HEK293 (cell line): ENCODE measurements around the gene GLG1.

ENCODE experiments used
- CTCF ChIA-PET: fragments of 350-600 bp; formaldehyde crosslinking; extraction: SDS; loops from one replicate; lab custom pipeline; 2021; ENCODE audit warnings: antibody characterized with exemption; lab: Yijun Ruan, JAX
- POLR2A ChIA-PET: fragments of 300-600 bp; formaldehyde crosslinking; extraction: SDS; loops from one replicate; lab custom pipeline; 2020; ENCODE audit warnings: antibody characterized with exemption, inconsistent platforms; lab: Yijun Ruan, JAX
- H3K27ac ChIP-seq: fragments of 200-500 bp; sonication (Bioruptor generic); 2 replicates; pipeline ENCODE4 v1.5.1; 2014; ENCODE audit warnings: low read depth, low read length, control low read depth, inconsistent platforms; ENCODE audit errors: extremely low read depth
- H3K36me3 ChIP-seq, 2 experiments: fragments of 200-500 bp in 1 of 2; sonication (Bioruptor generic) in 1 of 2; 1 replicate in 1 of 2; 2 replicates in 1 of 2; pipeline ENCODE4 v1.5.1; 2014 to 2017; ENCODE audit warnings: inconsistent platforms in 2 of 2, low read length in 2 of 2; ENCODE audit not compliant: control insufficient read depth in 2 of 2, insufficient read depth in 1 of 2
- H3K4me1 ChIP-seq: fragments of 200-500 bp; sonication (Bioruptor generic); 2 replicates; pipeline ENCODE4 v1.5.1; 2014; ENCODE audit warnings: mild to moderate bottlenecking, low read length, inconsistent platforms; ENCODE audit not compliant: control insufficient read depth, insufficient read depth
- H3K4me3 ChIP-seq: 2 replicates; pipeline ENCODE4 v1.5.1; 2011; ENCODE audit warnings: low read depth, mild to moderate bottlenecking, control low read depth, low read length, moderate library complexity
- H3K9me3 ChIP-seq: fragments of 200-500 bp; sonication (Bioruptor generic); 2 replicates; pipeline ENCODE4 v1.5.1; 2014; ENCODE audit warnings: low read depth, low read length, inconsistent platforms; ENCODE audit not compliant: control insufficient read depth, insufficient read depth
- KLF10 ChIP-seq: fragments of 450-650 bp; IDR thresholded peaks from 2 replicates; pipeline ENCODE4 v1.5.1; 2018; ENCODE audit warnings: missing biosample characterization, mild to moderate bottlenecking, missing genetic modification characterization
- KLF16 ChIP-seq: fragments of 450-650 bp; formaldehyde crosslinking; IDR thresholded peaks from 2 replicates; pipeline ENCODE4 v1.5.1; 2017; ENCODE audit warnings: missing biosample characterization, missing genetic modification characterization
- PRDM1 ChIP-seq: fragments of 450-650 bp; formaldehyde crosslinking; IDR thresholded peaks from 2 replicates; pipeline ENCODE4; 2016; ENCODE audit warnings: missing biosample characterization, missing genetic modification characterization
- TRIM28 ChIP-seq: IDR thresholded peaks from 2 replicates; pipeline ENCODE4 v1.6.1; 2011; ENCODE audit warnings: low read length, control low read depth, borderline replicate concordance
- ZFP3 ChIP-seq: fragments of 450-650 bp; formaldehyde crosslinking; IDR thresholded peaks from 2 replicates; pipeline ENCODE4 v1.5.1; 2016; ENCODE audit warnings: low read depth, missing biosample characterization, missing genetic modification characterization
- ZFP37 ChIP-seq: fragments of 450-650 bp; formaldehyde crosslinking; IDR thresholded peaks from 2 replicates; pipeline ENCODE4 v1.5.1; 2016; ENCODE audit warnings: missing biosample characterization, missing genetic modification characterization
- ZNF114 ChIP-seq: fragments of 450-650 bp; formaldehyde crosslinking; IDR thresholded peaks from 2 replicates; pipeline ENCODE4 v1.5.0; 2017; ENCODE audit warnings: missing biosample characterization, missing genetic modification characterization
- ZNF140 ChIP-seq: fragments of 450-650 bp; formaldehyde crosslinking; IDR thresholded peaks from 2 replicates; pipeline ENCODE4 v1.5.1; 2016; ENCODE audit warnings: missing biosample characterization, missing genetic modification characterization
- ZNF19 ChIP-seq: fragments of 450-650 bp; formaldehyde crosslinking; IDR thresholded peaks from 2 replicates; pipeline ENCODE4; 2016; ENCODE audit warnings: missing biosample characterization, missing genetic modification characterization, low read depth
- ZNF221 ChIP-seq: fragments of 450-650 bp; formaldehyde crosslinking; IDR thresholded peaks from 2 replicates; pipeline ENCODE4 v1.5.1; 2017; ENCODE audit warnings: missing biosample characterization, missing genetic modification characterization, borderline replicate concordance
- ZNF266 ChIP-seq: fragments of 450-650 bp; formaldehyde crosslinking; IDR thresholded peaks from 2 replicates; pipeline ENCODE4 v1.5.1; 2016; ENCODE audit warnings: missing biosample characterization, missing genetic modification characterization, low read depth
- ZNF37A ChIP-seq: fragments of 450-650 bp; IDR thresholded peaks from 2 replicates; pipeline ENCODE4 v1.5.1; 2018; ENCODE audit warnings: missing biosample characterization, missing genetic modification characterization
- ZNF501 ChIP-seq: fragments of 450-650 bp; formaldehyde crosslinking; IDR thresholded peaks from 2 replicates; pipeline ENCODE4 v1.5.1; 2016; ENCODE audit warnings: missing biosample characterization, missing genetic modification characterization
- ZNF521 ChIP-seq: fragments of 450-650 bp; formaldehyde crosslinking; IDR thresholded peaks from 2 replicates; pipeline ENCODE4 v1.5.1; 2017; ENCODE audit warnings: missing biosample characterization, mild to moderate bottlenecking, missing genetic modification characterization
- ZNF544 ChIP-seq: fragments of 450-650 bp; formaldehyde crosslinking; IDR thresholded peaks from 2 replicates; pipeline ENCODE4 v1.5.0; 2017; ENCODE audit warnings: missing biosample characterization, missing genetic modification characterization
- ZNF585B ChIP-seq: fragments of 450-650 bp; formaldehyde crosslinking; IDR thresholded peaks from 2 replicates; pipeline ENCODE4 v1.5.1; 2016; ENCODE audit warnings: missing biosample characterization, missing genetic modification characterization
- ZNF623 ChIP-seq: fragments of 450-650 bp; formaldehyde crosslinking; IDR thresholded peaks from 2 replicates; pipeline ENCODE4 v1.5.1; 2016; ENCODE audit warnings: missing biosample characterization, missing genetic modification characterization
- ZSCAN18 ChIP-seq: fragments of 450-650 bp; formaldehyde crosslinking; IDR thresholded peaks from 2 replicates; pipeline ENCODE4 v1.5.1; 2016; ENCODE audit warnings: missing biosample characterization, missing genetic modification characterization
- TF ChIP-seq, protein P1 (sequence below): fragments of 450-650 bp; formaldehyde crosslinking; IDR thresholded peaks from 2 replicates; pipeline ENCODE4 v1.5.1; 2016; ENCODE audit warnings: missing biosample characterization, missing genetic modification characterization, borderline replicate concordance

The GLG1 gene

GRCh38 chr16:74650966-74651567 lies 44.2 kb upstream of the GLG1 start (continued):
- TF ChIP-seq, protein P1, sequence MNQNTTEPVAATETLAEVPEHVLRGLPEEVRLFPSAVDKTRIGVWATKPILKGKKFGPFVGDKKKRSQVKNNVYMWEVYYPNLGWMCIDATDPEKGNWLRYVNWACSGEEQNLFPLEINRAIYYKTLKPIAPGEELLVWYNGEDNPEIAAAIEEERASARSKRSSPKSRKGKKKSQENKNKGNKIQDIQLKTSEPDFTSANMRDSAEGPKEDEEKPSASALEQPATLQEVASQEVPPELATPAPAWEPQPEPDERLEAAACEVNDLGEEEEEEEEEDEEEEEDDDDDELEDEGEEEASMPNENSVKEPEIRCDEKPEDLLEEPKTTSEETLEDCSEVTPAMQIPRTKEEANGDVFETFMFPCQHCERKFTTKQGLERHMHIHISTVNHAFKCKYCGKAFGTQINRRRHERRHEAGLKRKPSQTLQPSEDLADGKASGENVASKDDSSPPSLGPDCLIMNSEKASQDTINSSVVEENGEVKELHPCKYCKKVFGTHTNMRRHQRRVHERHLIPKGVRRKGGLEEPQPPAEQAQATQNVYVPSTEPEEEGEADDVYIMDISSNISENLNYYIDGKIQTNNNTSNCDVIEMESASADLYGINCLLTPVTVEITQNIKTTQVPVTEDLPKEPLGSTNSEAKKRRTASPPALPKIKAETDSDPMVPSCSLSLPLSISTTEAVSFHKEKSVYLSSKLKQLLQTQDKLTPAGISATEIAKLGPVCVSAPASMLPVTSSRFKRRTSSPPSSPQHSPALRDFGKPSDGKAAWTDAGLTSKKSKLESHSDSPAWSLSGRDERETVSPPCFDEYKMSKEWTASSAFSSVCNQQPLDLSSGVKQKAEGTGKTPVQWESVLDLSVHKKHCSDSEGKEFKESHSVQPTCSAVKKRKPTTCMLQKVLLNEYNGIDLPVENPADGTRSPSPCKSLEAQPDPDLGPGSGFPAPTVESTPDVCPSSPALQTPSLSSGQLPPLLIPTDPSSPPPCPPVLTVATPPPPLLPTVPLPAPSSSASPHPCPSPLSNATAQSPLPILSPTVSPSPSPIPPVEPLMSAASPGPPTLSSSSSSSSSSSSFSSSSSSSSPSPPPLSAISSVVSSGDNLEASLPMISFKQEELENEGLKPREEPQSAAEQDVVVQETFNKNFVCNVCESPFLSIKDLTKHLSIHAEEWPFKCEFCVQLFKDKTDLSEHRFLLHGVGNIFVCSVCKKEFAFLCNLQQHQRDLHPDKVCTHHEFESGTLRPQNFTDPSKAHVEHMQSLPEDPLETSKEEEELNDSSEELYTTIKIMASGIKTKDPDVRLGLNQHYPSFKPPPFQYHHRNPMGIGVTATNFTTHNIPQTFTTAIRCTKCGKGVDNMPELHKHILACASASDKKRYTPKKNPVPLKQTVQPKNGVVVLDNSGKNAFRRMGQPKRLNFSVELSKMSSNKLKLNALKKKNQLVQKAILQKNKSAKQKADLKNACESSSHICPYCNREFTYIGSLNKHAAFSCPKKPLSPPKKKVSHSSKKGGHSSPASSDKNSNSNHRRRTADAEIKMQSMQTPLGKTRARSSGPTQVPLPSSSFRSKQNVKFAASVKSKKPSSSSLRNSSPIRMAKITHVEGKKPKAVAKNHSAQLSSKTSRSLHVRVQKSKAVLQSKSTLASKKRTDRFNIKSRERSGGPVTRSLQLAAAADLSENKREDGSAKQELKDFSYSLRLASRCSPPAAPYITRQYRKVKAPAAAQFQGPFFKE (tag by site-specific recombination): no peak

DNA sequence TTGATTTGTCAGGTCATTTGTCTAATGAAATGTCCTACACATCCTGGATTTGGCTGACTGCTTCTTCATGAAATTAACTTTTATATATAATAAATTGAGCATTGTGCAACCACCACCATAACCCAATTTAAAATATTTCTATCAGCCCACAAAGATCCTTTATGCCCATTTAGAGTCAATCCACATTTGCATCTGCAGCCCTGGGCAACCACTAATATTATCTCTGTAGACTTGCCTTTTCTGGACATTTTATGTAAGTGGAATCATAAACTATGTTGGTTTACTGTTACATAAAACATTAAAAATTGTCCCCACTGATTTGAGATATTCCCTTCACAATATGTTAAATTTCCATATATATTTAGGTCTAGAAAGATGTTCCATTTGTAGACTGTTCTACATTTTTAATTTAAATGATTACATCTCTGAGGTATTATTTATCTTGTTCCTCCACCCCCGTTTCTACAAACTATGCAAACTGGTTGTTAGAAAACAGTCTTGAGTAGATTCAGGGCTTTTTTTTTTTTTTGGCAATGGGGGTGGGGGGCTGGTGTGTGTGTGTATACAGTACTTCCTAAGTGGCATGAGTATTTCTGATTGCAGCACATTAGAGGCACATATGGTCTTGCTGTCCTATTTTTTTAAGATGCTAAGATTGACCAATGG lies 43.1 kb upstream of the GLG1 start:
- ChIA-PET POLR2A (no interaction called here), CTCF (interaction anchor here (1.0 kb wide), 1 partner anchor 12 kb away, joined by 4 read pairs; no protein-coding TSS in a partner anchor)
- Histone ChIP-seq H3K9me3 (no peaks in the 10 kb centered on the region), H3K4me1 (no peaks in the 10 kb centered on the region), H3K36me3 (peaks cover 76 to 95% of the 10 kb centered on the region in 2 experiments), H3K4me3 (no peak overlapping the region)
- no peak for TF ChIP-seq ZNF585B (tag by site-specific recombination)
- TF ChIP-seq ZNF501: no peak
- TF ChIP-seq ZNF37A: no peak
- no peak for TF ChIP-seq PRDM1
- no peak for TF ChIP-seq ZNF140 (tag by site-specific recombination)
- TF ChIP-seq ZNF114 (tag by site-specific recombination): no peak
- TF ChIP-seq ZNF221 (tag by site-specific recombination): no peak
- TF ChIP-seq ZFP37 (tag by site-specific recombination): no peak
- TF ChIP-seq ZNF19 (tag by site-specific recombination): no peak
- no peak for TF ChIP-seq KLF10 (tag by site-specific recombination)
- TF ChIP-seq ZNF266 (tag by site-specific recombination): no peak
- no peak for TF ChIP-seq ZNF623 (tag by site-specific recombination)
- no peak for TF ChIP-seq ZSCAN18 (tag by site-specific recombination)
- no peak for TF ChIP-seq ZNF544 (tag by site-specific recombination)
- no peak for TF ChIP-seq KLF16 (tag by site-specific recombination)
- no peak for TF ChIP-seq ZFP3
- TF ChIP-seq, all 188 proteins: peak for 0
- no peak overlapping the region for H3K27ac ChIP-seq

GRCh38 chr16:74641969-74642368 lies 35.1 kb upstream of the GLG1 start:
- no peaks in the 10 kb centered on the region for H3K4me1 ChIP-seq
- POLR2A ChIA-PET: interaction anchor here (0.7 to 1.4 kb wide), 2 partner anchors 14 to 17 kb away, joined by 3 to 4 read pairs; no protein-coding TSS in a partner anchor

More at GRCh38 chr16:74641969-74642368, 35.1 kb upstream of the GLG1 start:
- Histone ChIP-seq H3K36me3 (peaks cover 87 to 90% of the 10 kb centered on the region in 2 experiments), H3K9me3 (no peaks in the 10 kb centered on the region), H3K4me3 (no peak overlapping the region), H3K27ac (no peak overlapping the region)
- CTCF ChIA-PET: no interaction called here
- TF ChIP-seq ZNF521 (tag by site-specific recombination) (no peak), TRIM28 (no peak)
